NCI-H510A (cell line): ENCODE results near the gene ALDH3B1.
A peak's percentile ranks its signal among the peaks of the same experiment; 100 is the strongest.

Experiments used
- DNase-seq: peaks from one replicate; lab custom pipeline; 2025; lab: John Stamatoyannopoulos, UW

ALDH3B1 gene

DNA sequence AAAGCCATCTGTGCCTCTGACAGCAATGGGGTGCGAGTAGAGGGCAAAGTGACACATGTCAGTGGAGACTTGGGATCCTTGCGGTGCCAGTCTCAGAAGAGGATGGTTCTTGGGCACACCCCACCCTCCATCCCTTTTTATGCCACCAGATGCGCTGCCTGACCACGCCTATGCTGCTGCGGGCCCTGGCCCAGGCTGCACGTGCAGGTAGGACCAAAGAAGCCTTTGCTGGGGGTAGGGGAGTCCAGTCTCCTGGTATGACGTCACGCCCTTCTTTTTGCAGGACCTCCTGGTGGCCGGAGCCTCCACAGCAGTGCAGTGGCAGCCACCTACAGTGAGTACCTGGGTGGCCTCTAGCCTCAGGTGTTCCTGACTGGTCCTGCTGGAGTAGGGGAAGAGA is 21.9 kb downstream of the ALDH3B1 start:
- no peak for DNase-seq

DNA sequence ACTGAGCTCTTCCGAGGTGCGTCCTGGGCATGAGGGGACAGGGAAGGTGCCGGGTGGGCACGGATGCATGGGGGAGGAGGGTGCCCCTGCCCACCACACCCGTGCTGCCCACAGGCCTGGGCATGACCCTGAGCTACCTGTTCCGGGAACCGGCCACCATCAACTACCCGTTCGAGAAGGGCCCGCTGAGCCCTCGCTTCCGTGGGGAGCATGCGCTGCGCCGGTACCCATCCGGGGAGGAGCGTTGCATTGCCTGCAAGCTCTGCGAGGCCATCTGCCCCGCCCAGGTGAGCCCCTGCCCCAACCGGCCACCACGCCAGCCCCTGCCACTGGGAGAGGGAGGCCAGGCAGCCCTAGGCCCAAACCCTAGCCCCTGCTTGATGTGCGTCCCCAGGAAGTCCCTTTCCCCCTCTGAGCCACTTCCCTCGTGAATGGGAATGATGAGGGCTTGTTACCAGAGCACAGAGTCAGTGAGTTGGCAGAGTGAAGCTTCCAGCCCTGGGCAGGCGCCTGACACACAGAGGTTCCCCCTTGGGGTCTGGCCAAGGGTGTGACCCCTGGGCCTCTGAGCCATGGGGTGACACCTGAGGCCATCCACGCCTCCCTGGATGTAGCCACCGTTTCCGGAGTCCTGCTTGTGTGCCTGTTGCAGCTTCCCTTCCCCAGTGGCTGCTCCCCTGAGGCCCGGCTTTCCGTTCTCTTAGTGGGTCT is 23.0 kb downstream of the ALDH3B1 start:
- no peak for DNase-seq

DNA sequence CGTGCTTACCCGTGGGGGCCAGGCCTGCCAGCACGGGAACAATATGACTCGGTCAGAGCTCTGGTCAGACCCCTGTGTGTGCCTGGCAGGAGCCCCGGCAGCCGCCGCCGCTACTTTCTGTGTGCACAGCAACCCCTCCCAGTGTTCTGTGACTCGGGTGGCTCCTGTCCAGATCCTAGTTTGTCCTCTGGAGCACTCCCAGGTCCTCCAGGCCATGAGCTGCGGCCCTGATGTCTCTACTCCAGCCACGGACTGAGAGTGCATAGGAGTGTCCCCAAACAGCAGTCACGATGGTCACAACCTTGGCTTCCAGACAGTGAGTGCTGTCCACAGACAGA is 23.6 kb downstream of the ALDH3B1 start:
- no peak for DNase-seq

DNA sequence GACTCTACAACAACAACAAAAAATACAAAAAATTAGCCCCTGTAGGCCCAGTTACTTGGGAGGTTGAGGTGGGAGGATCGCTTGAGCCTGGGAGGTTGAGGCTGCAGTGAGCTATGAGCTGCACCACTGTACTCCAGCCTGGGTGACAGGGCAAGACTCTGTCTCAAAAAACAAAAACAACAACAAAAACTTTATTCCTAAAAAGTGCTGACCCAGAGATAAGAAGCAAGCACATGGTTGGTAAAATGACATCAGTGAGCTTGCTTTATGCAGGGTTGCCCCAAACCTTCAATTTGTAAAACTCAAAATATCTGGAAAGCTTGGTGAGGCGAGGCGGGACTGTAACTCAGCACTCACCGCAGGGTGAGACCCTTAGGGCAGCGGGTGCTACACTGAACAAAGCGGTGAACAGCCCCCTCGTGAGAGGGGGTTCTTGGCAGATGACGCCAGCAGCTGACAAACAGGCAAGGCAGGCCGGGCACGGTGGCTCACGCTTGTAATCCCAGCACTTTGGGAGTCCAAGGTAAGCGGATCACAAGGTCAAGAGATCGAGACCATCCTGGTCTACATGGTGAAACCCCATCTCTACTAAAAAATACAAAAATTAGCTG is 25.2 kb downstream of the ALDH3B1 start:
- no peak for DNase-seq

DNA sequence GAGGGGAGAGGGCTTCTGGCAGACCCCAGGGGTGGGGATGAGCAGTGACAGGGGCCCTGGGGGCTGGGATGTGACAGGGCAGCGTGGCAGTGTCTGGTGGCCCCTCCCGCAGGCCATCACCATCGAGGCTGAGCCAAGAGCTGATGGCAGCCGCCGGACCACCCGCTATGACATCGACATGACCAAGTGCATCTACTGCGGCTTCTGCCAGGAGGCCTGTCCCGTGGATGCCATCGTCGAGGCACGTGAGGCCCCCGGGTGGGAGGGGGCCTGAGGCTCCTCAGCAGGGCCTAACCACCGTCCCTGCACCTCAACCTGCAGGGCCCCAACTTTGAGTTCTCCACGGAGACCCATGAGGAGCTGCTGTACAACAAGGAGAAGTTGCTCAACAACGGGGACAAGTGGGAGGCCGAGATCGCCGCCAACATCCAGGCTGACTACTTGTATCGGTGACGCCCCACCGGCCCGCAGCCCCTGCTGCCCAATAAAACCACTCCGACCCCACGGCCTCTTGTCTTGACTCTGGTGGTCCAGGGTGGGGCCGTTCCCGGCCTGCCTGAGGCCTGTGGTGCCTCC is 26.1 kb downstream of the ALDH3B1 start:
- no peak for DNase-seq

DNA sequence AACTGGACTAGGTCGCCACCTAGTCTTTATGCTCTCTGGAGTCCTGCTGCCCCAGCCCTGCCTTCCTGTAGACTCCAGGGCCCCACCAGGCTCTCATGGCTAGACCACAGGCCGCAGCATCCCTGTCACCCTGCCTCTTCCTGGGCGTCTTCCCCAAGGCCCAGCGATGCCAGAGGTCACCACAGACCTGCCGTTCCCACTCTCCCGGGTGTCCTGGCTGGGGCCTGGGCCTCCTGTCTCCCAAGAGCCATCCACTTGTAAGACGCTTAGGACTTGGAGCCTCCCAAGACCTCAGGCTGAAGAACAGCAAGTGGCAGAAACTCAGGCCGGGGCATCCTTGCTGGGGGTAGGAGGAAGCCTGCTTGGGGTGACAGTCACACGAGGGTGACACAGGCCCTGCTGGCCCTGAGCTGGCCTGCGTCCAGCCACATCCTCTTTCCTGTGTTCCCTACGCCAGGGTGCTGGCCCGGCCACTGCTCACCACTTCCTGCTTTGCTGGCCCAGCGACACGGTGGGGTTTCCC is 26.7 kb downstream of the ALDH3B1 start:
- DNase-seq, result no peak

DNA sequence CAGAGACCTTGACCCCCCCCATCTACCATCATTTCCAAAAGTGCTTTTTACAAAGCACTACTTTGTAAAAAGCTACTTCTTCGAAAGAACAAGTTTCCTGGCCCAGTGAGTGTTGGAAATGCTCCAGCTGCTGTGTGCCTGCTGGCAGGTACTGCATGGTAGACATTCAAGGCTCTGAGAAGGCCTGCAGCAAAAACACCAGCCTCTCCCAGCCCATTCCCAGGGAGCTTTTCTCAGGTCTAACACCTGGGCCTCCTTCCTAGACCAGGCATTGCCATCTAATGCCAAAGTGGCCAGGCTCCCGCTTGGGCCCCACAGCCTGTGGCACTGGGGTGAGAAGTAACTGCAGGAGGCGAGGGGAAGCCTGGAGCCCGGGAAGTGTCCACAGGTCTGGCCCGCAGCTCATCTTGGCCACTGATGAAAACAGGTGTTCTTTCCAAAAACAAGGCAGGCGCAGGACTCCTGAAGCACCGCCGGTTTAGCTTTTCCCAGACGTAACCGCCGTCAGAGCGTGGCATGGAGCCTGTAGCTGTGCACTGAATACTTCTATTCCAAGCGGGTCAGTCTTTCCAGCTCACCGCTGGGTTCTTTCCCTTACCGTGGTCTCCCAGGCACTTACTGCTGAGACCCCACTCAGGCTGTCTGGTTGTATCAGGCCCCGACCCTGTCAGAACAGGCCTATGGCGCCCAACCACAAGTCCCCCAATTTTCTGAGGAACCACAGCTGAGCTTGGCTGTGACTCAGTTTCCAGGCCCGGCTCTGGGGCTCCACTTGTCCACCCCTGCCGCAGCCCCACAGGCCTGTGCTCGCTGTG is 27.5 kb downstream of the ALDH3B1 start:
- DNase-seq, result no peak

DNA sequence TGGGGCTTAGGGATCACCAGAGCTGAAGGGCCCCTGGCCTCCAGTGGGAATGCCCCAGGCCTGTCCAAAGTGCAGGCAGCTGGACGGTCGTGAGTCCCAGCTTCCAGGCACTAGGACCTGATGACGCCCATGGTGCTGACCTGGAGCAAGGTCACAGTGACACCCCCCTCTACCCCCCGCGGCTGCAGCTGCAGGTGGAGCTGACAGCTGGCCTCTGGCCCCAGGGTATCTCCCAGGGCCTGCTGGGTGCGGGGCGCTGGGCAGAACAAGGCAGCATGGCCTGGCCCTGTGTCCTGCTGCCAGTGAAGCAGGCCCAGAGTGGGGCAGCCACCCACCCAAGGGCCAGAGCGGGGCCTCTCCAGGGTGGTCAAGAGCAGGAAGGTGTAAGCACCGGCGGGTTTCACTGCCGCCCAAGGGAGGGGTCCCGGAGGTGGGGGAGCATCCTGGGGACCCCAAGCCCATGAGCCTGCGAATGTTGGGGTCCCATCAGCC is 28.1 kb downstream of the ALDH3B1 start:
- no peak for DNase-seq

DNA sequence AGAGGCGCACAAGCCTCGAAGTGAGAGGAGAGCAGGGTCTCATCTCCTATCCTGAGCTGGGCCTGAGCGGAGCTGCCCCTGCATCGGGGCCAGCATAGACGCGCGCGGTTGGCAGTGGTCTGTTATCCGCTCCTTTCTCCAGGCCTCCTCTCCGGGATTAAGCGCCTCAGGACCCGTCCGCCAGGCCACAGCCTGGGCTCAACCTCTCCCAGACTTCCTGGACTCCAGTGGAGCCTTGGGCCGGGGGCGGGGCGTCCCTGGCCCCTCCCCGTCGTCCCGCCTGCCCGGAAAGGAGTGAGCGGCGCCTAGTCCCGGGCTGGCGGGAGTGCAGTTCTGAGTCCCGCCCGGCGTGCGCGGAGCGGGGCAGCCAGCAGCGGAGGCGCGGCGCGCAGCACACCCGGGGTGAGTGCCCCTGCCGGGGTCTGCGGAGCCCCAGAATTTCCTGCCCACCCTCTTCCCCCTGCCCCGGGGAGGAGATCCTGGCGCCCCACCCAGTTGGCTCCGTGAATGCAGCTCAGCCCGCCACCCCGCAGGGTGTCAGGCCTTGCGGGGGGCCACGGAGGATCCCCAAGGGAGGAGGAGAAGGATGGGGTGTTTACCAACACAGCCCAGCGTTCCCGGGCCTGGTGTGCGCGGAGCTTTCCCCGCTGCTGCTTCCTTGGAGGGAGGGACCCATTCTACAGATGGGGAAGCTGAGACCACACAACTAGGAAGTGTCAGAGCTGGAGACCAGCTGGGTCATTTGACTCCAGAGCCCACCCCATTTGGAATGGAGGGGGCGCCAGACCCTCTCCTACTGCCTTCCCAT is 28.8 kb downstream of the ALDH3B1 start, which contains the start of gene TCIRG1:
Gene TCIRG1 (plus strand): TSS at position 308 of the 808 bp plus-strand sequence. CDS start 2,247 bp downstream, outside the sequence.
- no peak for DNase-seq

DNA sequence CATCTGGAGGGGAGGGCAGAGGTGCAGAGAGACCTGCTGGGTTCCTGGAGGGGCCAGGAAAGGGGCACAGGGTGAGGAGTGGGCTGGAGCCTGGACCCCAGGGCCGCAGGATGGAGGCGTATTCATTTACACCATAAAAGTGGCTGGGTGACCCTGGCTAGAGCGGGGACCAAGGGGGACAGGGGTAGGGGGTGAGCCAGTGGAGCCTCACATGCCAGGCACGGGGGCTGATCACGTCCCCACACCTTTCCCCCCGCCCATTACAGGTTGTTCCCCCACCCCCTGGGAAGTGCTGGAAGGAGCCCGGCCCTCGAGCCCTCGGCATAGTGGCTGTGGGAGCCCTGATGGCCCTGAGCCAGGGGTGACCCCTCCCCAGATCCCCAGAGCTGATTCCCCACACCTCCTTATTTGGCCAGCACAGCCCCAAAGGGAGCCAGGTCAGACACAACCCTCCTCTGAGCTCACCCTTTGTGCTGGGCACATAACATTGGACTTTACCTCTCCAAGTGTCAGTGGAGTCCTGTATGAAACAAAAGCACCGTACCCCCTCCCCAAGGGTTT is 29.5 kb downstream of the ALDH3B1 start:
- no peak for DNase-seq

DNA sequence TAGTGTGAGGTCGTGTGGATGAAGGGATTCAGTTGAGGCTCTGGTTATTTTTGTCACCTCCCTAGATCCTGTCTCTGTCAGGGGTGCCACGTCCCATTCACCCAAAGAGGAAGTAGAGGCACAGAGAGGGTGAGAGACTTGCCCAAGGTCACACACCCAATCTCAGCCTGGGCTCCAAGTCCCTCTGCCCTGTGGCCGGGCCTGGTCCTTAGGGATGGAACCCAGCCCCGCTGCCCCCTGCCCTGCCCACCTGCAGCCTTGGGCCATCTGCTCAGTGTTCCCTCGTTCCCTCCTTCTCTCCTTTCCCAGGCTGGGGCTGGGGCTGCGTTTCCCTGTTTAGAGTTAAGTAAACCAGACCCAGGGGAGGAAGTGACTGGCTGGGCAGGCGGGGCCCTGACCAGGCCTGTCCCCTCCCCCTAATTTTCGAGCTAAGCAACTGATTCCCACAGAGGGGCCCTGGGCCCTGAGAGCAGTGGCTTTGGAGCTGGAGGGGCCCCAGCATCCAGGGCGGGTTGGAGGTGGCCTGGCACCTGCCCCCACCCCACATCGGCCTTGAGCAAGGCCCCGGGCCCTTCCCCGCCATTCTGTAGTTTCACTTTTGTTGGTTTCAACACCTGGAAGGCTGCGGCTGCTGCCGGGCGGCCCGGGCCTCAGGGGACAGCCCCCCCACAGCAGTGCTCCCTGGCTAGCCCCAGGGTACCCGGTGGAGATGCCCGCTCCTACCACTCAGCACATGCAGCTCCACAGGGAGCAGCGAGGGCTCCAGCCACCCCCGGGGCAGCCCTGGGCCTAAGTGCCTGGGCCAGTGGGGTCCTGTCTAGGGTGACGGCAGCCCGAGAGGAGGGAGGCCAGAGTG is 30.2 kb downstream of the ALDH3B1 start:
- DNase-seq, result no peak

DNA sequence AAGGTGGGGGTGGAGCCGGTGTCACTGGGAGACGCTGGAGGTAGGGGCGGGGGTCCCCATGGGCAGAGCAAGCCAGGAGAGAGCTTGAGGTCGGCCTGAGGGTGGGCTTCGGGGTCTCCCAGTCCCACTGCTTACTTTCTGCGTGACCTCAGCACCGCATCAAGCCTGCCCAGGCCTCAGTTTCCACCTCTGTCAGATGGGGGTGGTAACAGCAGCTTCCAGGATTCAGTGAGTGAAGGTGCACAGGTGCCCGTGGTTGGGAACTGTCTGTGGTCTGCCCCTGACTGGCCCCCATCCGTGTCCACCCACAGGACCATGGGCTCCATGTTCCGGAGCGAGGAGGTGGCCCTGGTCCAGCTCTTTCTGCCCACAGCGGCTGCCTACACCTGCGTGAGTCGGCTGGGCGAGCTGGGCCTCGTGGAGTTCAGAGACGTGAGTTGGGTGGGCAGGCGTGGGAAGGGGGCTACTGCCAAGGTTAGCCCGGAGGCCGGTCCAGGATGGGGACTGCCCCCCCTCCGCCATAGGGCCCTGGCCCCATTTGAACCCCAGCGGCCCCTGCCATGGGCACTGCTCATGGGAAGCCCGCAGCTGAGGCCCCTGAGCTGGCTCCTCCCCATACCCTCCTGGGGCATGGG is 30.9 kb downstream of the ALDH3B1 start:
- DNase-seq, result no peak

DNA sequence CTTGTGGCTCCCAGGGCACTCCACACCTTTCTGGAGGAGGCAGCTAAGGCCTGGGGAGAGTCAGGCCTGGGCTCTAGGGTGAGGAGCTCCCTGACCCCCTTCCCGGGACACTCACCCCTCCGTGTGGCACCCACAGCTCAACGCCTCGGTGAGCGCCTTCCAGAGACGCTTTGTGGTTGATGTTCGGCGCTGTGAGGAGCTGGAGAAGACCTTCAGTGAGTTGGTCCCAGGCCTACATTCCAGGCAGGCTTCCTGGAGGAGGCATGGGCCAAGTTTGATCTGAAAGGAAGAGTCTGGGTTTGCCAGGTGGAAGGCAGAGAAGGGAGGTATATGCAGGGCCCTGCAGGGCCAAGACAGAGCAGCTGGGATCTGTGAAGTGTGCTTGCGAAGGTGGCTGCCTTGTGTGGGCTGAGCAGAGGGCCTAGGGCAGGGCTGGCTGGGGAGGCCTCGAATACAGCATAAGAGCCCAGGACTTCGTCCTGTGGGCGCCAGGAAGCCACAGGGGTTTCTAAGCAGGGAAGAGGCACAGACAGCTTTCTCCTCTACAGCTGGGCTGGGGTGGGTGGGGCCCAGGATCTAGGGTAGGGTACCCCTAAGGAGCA is 31.6 kb downstream of the ALDH3B1 start:
- DNase-seq, result no peak

DNA sequence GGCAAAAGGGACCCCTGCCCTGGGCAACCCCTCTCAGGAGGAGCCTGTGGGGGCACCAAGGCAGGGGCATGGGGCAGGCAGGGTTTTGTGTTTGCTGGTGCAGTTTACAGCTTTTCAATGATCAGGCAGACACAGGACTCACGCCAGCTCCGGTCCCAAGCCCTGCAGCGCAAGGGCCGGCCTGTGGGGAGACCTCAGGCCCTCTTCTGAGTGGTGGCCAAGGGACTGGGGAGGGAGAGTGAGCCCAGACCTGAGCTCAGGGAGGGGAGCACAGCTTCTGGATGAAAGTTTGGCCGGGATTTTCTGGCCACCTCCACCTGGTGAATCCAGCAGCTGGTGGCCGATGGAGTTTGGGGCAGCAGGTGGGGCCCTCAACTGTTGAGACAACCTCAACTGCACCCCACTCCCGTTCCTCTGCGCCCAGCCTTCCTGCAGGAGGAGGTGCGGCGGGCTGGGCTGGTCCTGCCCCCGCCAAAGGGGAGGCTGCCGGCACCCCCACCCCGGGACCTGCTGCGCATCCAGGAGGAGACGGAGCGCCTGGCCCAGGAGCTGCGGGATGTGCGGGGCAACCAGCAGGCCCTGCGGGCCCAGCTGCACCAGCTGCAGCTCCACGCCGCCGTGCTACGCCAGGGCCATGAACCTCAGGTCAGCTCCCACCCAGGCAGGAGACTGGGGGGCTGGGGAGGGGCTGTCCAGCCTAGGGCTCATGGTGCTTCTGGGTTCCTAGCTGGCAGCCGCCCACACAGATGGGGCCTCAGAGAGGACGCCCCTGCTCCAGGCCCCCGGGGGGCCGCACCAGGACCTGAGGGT is 32.3 kb downstream of the ALDH3B1 start:
- no peak for DNase-seq

DNA sequence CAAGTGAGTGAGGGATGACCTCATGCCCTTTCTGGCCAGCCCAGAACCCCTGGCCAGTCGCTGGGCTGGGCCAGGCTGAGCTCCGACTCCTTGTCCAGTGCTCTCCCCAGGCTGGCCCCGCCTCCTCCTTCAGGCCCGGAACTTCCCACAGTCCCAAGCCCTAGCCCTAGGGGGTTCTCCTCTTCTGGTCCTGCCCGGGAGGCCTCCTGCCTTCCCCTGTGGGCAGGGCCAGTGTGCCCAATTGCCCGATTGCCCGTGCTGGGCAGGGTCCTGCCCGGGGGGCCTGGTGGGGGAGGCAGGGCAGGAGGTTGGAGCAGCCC is 32.9 kb downstream of the ALDH3B1 start:
- DNase-seq, result no peak

DNA sequence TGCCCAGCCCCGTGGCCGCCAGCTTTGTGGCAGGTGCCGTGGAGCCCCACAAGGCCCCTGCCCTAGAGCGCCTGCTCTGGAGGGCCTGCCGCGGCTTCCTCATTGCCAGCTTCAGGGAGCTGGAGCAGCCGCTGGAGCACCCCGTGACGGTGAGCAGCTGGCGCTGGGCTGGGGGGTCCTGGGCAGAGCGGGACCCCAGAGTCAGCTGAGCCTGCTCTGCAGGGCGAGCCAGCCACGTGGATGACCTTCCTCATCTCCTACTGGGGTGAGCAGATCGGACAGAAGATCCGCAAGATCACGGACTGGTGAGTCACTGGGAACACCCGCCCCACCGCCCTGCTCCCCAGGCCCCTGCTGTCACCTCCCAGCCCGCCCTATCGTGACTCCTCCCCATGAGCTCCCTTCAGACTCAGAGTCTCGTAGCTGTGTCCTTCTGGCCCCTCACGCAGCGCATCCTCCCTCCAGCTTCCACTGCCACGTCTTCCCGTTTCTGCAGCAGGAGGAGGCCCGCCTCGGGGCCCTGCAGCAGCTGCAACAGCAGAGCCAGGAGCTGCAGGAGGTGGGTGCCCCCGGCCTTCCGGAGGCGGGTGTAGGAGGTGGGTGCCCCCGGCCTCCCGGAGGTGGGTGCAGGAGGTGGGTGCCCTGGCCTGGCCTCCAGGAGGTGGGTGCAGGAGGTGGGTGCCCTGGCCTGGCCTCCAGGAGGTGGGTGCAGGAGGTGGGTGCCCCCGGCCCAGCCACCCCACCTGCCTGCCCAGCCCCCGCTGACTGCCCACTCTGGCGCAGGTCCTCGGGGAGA is 33.4 kb downstream of the ALDH3B1 start:
- peak; percentile 78 for DNase-seq

DNA sequence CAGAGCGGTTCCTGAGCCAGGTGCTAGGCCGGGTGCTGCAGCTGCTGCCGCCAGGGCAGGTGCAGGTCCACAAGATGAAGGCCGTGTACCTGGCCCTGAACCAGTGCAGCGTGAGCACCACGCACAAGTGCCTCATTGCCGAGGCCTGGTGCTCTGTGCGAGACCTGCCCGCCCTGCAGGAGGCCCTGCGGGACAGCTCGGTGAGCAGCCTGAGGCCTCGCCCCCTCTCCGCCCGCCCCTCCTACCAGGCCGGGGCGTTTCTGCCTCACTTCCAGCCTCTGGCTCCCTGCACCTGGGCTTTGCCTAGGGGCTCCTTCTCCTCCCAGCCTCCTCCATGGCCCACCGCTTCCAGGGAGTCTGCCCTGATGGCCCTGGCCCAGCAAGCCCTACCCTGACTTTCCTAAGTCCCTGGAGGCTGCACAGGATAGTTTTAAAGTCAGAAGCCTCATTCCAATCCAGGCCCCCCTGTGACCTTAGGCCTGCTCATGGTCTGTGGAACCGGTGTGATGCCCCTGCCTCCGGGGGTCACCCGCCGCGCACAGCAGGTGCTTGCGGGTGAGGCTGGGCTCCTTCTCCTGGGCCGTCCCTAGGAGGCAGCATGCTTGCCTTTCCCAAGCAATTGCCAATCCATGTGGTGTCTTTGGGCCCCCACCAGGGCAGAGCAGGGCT is 34.2 kb downstream of the ALDH3B1 start:
- peak; percentile 78 for DNase-seq
